ENCODE measurements around the gene CAMP.

Gene CAMP

GRCh38 chr3:48219543-48219942 is 3.8 kb upstream of the CAMP start:
- Histone ChIP-seq H3K36me3 (ENCODE audit: insufficient read depth, low read length) (no peaks in the 10 kb centered on the region), H3K27me3 (ENCODE audit: insufficient read depth, low read length) (no peaks in the 10 kb centered on the region), H3K4me1 (ENCODE audit: insufficient read depth, low read length) (no peaks in the 10 kb centered on the region), H2AFZ (ENCODE audit: low read depth, low read length) (no peak overlapping the region), H3K9me3 (ENCODE audit: low read length) (no peaks in the 10 kb centered on the region), H3K4me3 (ENCODE audit: low read length) (no peak overlapping the region)

- H3K9me3 ChIP-seq (ENCODE audit: low read length): no peaks in the 10 kb centered on the region
- no peak overlapping the region for H2AFZ ChIP-seq (ENCODE audit: low read depth, low read length)
- H3K36me3 ChIP-seq (ENCODE audit: insufficient read depth, low read length): no peaks in the 10 kb centered on the region
- H3K4me3 ChIP-seq (ENCODE audit: low read length): no peak overlapping the region
- H3K4me1 ChIP-seq (ENCODE audit: insufficient read depth, low read length): no peaks in the 10 kb centered on the region
- no peaks in the 10 kb centered on the region for H3K27me3 ChIP-seq (ENCODE audit: insufficient read depth, low read length)
These were observed 2.5 kb upstream of the CAMP start for GRCh38 chr3:48220746-48221145.

GRCh38 chr3:48225587-48225986 is 2.3 kb downstream of the CAMP start:
- H3K9me3 ChIP-seq (ENCODE audit: low read length): no peaks in the 10 kb centered on the region
- no peak overlapping the region for H3K4me3 ChIP-seq (ENCODE audit: low read length)
- no peak overlapping the region for H2AFZ ChIP-seq (ENCODE audit: low read depth, low read length)
- no peaks in the 10 kb centered on the region for H3K27me3 ChIP-seq (ENCODE audit: insufficient read depth, low read length)
- H3K36me3 ChIP-seq (ENCODE audit: insufficient read depth, low read length): no peaks in the 10 kb centered on the region
- no peaks in the 10 kb centered on the region for H3K4me1 ChIP-seq (ENCODE audit: insufficient read depth, low read length)

- H3K36me3 ChIP-seq (ENCODE audit: insufficient read depth, low read length): no peaks in the 10 kb centered on the region
- H3K4me1 ChIP-seq (ENCODE audit: insufficient read depth, low read length): no peaks in the 10 kb centered on the region
These were observed 3.6 kb downstream of the CAMP start for GRCh38 chr3:48226939-48227338.

GRCh38 chr3:48232232-48232631 is 8.9 kb downstream of the CAMP start:
- H3K9me3 ChIP-seq (ENCODE audit: low read length): no peaks in the 10 kb centered on the region
- no peak overlapping the region for H3K4me3 ChIP-seq (ENCODE audit: low read length)
- H3K27me3 ChIP-seq (ENCODE audit: insufficient read depth, low read length): no peaks in the 10 kb centered on the region
- peaks cover 3% of the 10 kb centered on the region for H3K4me1 ChIP-seq (ENCODE audit: insufficient read depth, low read length)
- no peaks in the 10 kb centered on the region for H3K36me3 ChIP-seq (ENCODE audit: insufficient read depth, low read length)
- no peak overlapping the region for H2AFZ ChIP-seq (ENCODE audit: low read depth, low read length)

More at GRCh38 chr3:48226939-48227338, 3.6 kb downstream of the CAMP start:
- no peak overlapping the region for H2AFZ ChIP-seq (ENCODE audit: low read depth, low read length)
- H3K4me3 ChIP-seq (ENCODE audit: low read length): no peak overlapping the region
- H3K9me3 ChIP-seq (ENCODE audit: low read length): no peaks in the 10 kb centered on the region
- H3K27me3 ChIP-seq (ENCODE audit: insufficient read depth, low read length): no peaks in the 10 kb centered on the region

GRCh38 chr3:48232734-48233133 is 9.4 kb downstream of the CAMP start:
- no peaks in the 10 kb centered on the region for H3K9me3 ChIP-seq (ENCODE audit: low read length)
- H2AFZ ChIP-seq (ENCODE audit: low read depth, low read length): peak overlapping the region; percentile 17
- H3K4me1 ChIP-seq (ENCODE audit: insufficient read depth, low read length): peaks cover 3% of the 10 kb centered on the region
- H3K4me3 ChIP-seq (ENCODE audit: low read length): no peak overlapping the region
- no peaks in the 10 kb centered on the region for H3K36me3 ChIP-seq (ENCODE audit: insufficient read depth, low read length)
- no peaks in the 10 kb centered on the region for H3K27me3 ChIP-seq (ENCODE audit: insufficient read depth, low read length)

GRCh38 chr3:48233542-48233941 is 10.2 kb downstream of the CAMP start:
- H3K9me3 ChIP-seq (ENCODE audit: low read length): no peaks in the 10 kb centered on the region
- no peaks in the 10 kb centered on the region for H3K27me3 ChIP-seq (ENCODE audit: insufficient read depth, low read length)
- no peaks in the 10 kb centered on the region for H3K36me3 ChIP-seq (ENCODE audit: insufficient read depth, low read length)
- peaks cover 3% of the 10 kb centered on the region for H3K4me1 ChIP-seq (ENCODE audit: insufficient read depth, low read length)
- H3K4me3 ChIP-seq (ENCODE audit: low read length): no peak overlapping the region
- H2AFZ ChIP-seq (ENCODE audit: low read depth, low read length): no peak overlapping the region

GRCh38 chr3:48236531-48236930 is 13.2 kb downstream of the CAMP start:
- Histone ChIP-seq H3K9me3 (ENCODE audit: low read length) (no peaks in the 10 kb centered on the region), H2AFZ (ENCODE audit: low read depth, low read length) (no peak overlapping the region), H3K4me3 (ENCODE audit: low read length) (no peak overlapping the region), H3K4me1 (ENCODE audit: insufficient read depth, low read length) (peaks cover 13% of the 10 kb centered on the region), H3K36me3 (ENCODE audit: insufficient read depth, low read length) (no peaks in the 10 kb centered on the region), H3K27me3 (ENCODE audit: insufficient read depth, low read length) (no peaks in the 10 kb centered on the region)

GRCh38 chr3:48238531-48239085 is 15.3 kb downstream of the CAMP start:
- no peak overlapping the region for H2AFZ ChIP-seq (ENCODE audit: low read depth, low read length)
- peaks cover 11% of the 10 kb centered on the region for H3K4me1 ChIP-seq (ENCODE audit: insufficient read depth, low read length)
- H3K9me3 ChIP-seq (ENCODE audit: low read length): no peaks in the 10 kb centered on the region
- no peak overlapping the region for H3K4me3 ChIP-seq (ENCODE audit: low read length)
- no peaks in the 10 kb centered on the region for H3K36me3 ChIP-seq (ENCODE audit: insufficient read depth, low read length)
- no peaks in the 10 kb centered on the region for H3K27me3 ChIP-seq (ENCODE audit: insufficient read depth, low read length)

- H3K36me3 ChIP-seq (ENCODE audit: insufficient read depth, low read length): no peaks in the 10 kb centered on the region
- peak overlapping the region; percentile 56 for H2AFZ ChIP-seq (ENCODE audit: low read depth, low read length)
- H3K4me3 ChIP-seq (ENCODE audit: low read length): peak overlapping the region; percentile 81
- peaks cover 11% of the 10 kb centered on the region for H3K4me1 ChIP-seq (ENCODE audit: insufficient read depth, low read length)
- no peaks in the 10 kb centered on the region for H3K27me3 ChIP-seq (ENCODE audit: insufficient read depth, low read length)
- H3K9me3 ChIP-seq (ENCODE audit: low read length): no peaks in the 10 kb centered on the region
These were observed 17.0 kb downstream of the CAMP start for GRCh38 chr3:48240000-48240963.

- peaks cover 11% of the 10 kb centered on the region for H3K4me1 ChIP-seq (ENCODE audit: insufficient read depth, low read length)
- H3K36me3 ChIP-seq (ENCODE audit: insufficient read depth, low read length): peaks cover 1% of the 10 kb centered on the region
- H3K9me3 ChIP-seq (ENCODE audit: low read length): no peaks in the 10 kb centered on the region
- H2AFZ ChIP-seq (ENCODE audit: low read depth, low read length): no peak overlapping the region
- peak overlapping the region; percentile 81 for H3K4me3 ChIP-seq (ENCODE audit: low read length)
- H3K27me3 ChIP-seq (ENCODE audit: insufficient read depth, low read length): no peaks in the 10 kb centered on the region
These were observed 18.6 kb downstream of the CAMP start for GRCh38 chr3:48241796-48242455.

GRCh38 chr3:48243886-48244285 is 20.6 kb downstream of the CAMP start:
- no peaks in the 10 kb centered on the region for H3K9me3 ChIP-seq (ENCODE audit: low read length)
- H3K4me1 ChIP-seq (ENCODE audit: insufficient read depth, low read length): peaks cover 11% of the 10 kb centered on the region
- H3K36me3 ChIP-seq (ENCODE audit: insufficient read depth, low read length): peaks cover 12% of the 10 kb centered on the region
- no peak overlapping the region for H2AFZ ChIP-seq (ENCODE audit: low read depth, low read length)
- H3K4me3 ChIP-seq (ENCODE audit: low read length): no peak overlapping the region
- no peaks in the 10 kb centered on the region for H3K27me3 ChIP-seq (ENCODE audit: insufficient read depth, low read length)

- Histone ChIP-seq H2AFZ (ENCODE audit: low read depth, low read length) (no peak overlapping the region), H3K36me3 (ENCODE audit: insufficient read depth, low read length) (peaks cover 14% of the 10 kb centered on the region), H3K4me1 (ENCODE audit: insufficient read depth, low read length) (peaks cover 11% of the 10 kb centered on the region), H3K9me3 (ENCODE audit: low read length) (no peaks in the 10 kb centered on the region), H3K27me3 (ENCODE audit: insufficient read depth, low read length) (no peaks in the 10 kb centered on the region), H3K4me3 (ENCODE audit: low read length) (no peak overlapping the region)
These were observed 21.2 kb downstream of the CAMP start for GRCh38 chr3:48244461-48244860.

Measured in neuron (in vitro differentiated cells).